Astrocyte (in vitro differentiated cells and primary cell): ENCODE results near the gene MAP3K6. TPM values are rescaled to one million over a fixed set of nuclear protein-coding genes. Genes with fewer than 3 reads are reported as not detected.

Experiments
- DNase-seq: peaks from one replicate; pipeline ENCODE4 v3.0.0-alpha.2; 2010; ENCODE audit warnings: low read depth
- FAIRE-seq: peaks from 2 replicates; lab custom pipeline; 2011; peaks lifted over from hg19 to GRCh38; lab: Jason Lieb, UNC
- H2AFZ ChIP-seq: 2 replicates; pipeline ENCODE4 v1.6.0; 2012; ENCODE audit warnings: low read depth, low read length, inconsistent platforms
- H3K27ac ChIP-seq: 2 replicates; pipeline ENCODE4 v1.5.1; 2011; ENCODE audit warnings: low read depth, low read length, inconsistent platforms
- H3K27me3 ChIP-seq: 2 replicates; pipeline ENCODE4 v1.6.0; 2011; ENCODE audit warnings: low read length, inconsistent platforms; ENCODE audit not compliant: insufficient read depth
- H3K36me3 ChIP-seq: 2 replicates; pipeline ENCODE4 v1.5.1; 2011; ENCODE audit warnings: low read length, inconsistent platforms; ENCODE audit not compliant: insufficient read depth
- H3K4me1 ChIP-seq: 2 replicates; pipeline ENCODE4 v1.5.1; 2011; ENCODE audit warnings: low read length, inconsistent platforms; ENCODE audit not compliant: insufficient read depth
- H3K4me2 ChIP-seq: 2 replicates; pipeline ENCODE4 v1.6.0; 2012; ENCODE audit warnings: low read length, inconsistent platforms
- H3K4me3 ChIP-seq: 2 replicates; pipeline ENCODE4 v1.5.1; 2011; ENCODE audit warnings: low read depth, mild to moderate bottlenecking, low read length, inconsistent platforms; ENCODE audit not compliant: insufficient read depth
- H3K79me2 ChIP-seq: 2 replicates; pipeline ENCODE4 v1.6.0; 2012; ENCODE audit warnings: mild to moderate bottlenecking, low read length, inconsistent platforms; ENCODE audit not compliant: insufficient read depth
- H3K9ac ChIP-seq: 2 replicates; pipeline ENCODE4 v1.6.0; 2012; ENCODE audit warnings: mild to moderate bottlenecking, low read length, inconsistent platforms
- H3K9me3 ChIP-seq: 2 replicates; pipeline ENCODE4 v1.5.1; 2012; ENCODE audit warnings: low read depth, mild to moderate bottlenecking, low read length, inconsistent platforms; ENCODE audit not compliant: insufficient read depth
- H4K20me1 ChIP-seq: 2 replicates; pipeline ENCODE4 v1.6.0; 2012; ENCODE audit warnings: low read length, inconsistent platforms; ENCODE audit not compliant: insufficient read depth
- H3K27ac Mint-ChIP-seq: one replicate; pipeline ENCODE4 v1.8.0; 2021; ENCODE audit warnings: mild to moderate bottlenecking, mixed read lengths; ENCODE audit not compliant: unreplicated experiment
- H3K27me3 Mint-ChIP-seq: one replicate; pipeline ENCODE4 v1.8.0; 2021; ENCODE audit warnings: low read depth, mixed read lengths; ENCODE audit not compliant: unreplicated experiment
- H3K36me3 Mint-ChIP-seq: one replicate; pipeline ENCODE4 v1.8.0; 2021; ENCODE audit warnings: low read depth, mixed read lengths; ENCODE audit not compliant: unreplicated experiment
- H3K4me1 Mint-ChIP-seq: one replicate; pipeline ENCODE4 v1.8.0; 2021; ENCODE audit warnings: low read depth, mixed read lengths; ENCODE audit not compliant: unreplicated experiment
- H3K4me3 Mint-ChIP-seq: one replicate; pipeline ENCODE4 v1.8.0; 2021; ENCODE audit warnings: mild to moderate bottlenecking, moderate library complexity, mixed read lengths; ENCODE audit not compliant: unreplicated experiment
- H3K9me3 Mint-ChIP-seq: one replicate; pipeline ENCODE4 v1.8.0; 2021; ENCODE audit warnings: mild to moderate bottlenecking, mixed read lengths; ENCODE audit not compliant: unreplicated experiment
- EZH2 ChIP-seq: IDR thresholded peaks from 2 replicates; pipeline ENCODE4 v1.6.1; 2012; ENCODE audit warnings: mild to moderate bottlenecking, low read length, inconsistent platforms; ENCODE audit not compliant: insufficient read depth
- total RNA-seq: library from RNA; stranded (reverse); gene quantifications from 2 replicates; pipeline ENCODE4 v1.2.1, GENCODE V29; 2021
- TF ChIP-seq, protein P1 (sequence below): IDR thresholded peaks from 2 replicates; pipeline ENCODE4 v1.5.1; 2011; ENCODE audit warnings: low read depth, mild to moderate bottlenecking, inconsistent platforms, low read length, moderate library complexity; ENCODE audit not compliant: insufficient read depth

MAP3K6 gene
- total RNA-seq, 1 donor from 2014 or later = 16.8 TPM

DNA sequence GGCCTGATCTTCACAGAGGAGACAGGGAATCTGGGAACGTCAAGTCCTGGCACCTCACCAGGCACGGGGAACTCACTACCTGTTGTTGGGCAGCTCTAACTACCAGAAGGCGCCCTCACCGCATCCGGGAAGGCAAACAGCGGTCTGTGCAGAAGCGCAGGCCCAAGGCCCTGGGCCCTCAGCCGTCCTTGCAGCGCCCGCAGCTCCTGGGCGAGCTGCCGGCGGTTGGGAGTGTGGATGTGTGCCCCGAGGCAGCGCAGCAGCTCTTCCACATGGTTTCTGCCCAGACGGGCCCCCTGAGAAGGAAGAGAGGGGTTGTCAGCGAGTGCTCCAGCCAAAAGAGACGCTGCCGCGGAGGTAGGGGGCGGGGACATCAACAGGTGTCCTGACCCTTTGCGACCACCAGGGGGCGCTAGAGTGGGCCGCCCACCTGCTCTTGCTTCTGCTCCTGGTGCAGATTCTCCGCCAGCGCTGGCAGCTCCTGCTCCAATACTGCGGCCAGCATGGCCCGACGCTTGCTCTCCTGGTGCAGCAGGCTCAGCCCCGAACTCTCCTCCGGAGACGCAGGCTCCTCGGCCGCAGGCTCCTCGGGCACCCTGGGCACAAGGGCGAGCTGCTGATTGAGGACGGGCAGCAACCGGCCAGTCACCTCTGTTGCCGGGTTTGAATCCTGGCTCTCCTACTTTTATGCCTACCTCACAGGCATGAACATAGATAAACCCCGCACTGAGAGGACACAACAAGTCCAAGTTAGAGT is 9.3 kb downstream of the MAP3K6 start:
- H3K27me3 Mint-ChIP-seq = peaks cover 33% of the 10 kb centered on the region

GRCh38 chr1:27356619-27357280 is 10.0 kb downstream of the MAP3K6 start:
- Mint-ChIP-seq H3K9me3 (no peaks in the 10 kb centered on the region), H3K4me1 (no peaks in the 10 kb centered on the region), H3K27ac (no peak overlapping the region), H3K36me3 (peaks cover 27% of the 10 kb centered on the region), H3K27me3 (peaks cover 28% of the 10 kb centered on the region), H3K4me3 (no peak overlapping the region)
- Histone ChIP-seq H4K20me1 (no peaks in the 10 kb centered on the region), H3K27ac (no peak overlapping the region), H3K4me1 (no peaks in the 10 kb centered on the region), H3K27me3 (no peaks in the 10 kb centered on the region), H3K9me3 (no peaks in the 10 kb centered on the region), H3K4me3 (no peak overlapping the region), H3K79me2 (no peaks in the 10 kb centered on the region), H3K36me3 (peaks cover 3% of the 10 kb centered on the region), H3K4me2 (no peak overlapping the region), H3K9ac (no peak overlapping the region), H2AFZ (no peak overlapping the region)
- no peak for FAIRE-seq
- no peak for DNase-seq
- TF ChIP-seq, protein P1, sequence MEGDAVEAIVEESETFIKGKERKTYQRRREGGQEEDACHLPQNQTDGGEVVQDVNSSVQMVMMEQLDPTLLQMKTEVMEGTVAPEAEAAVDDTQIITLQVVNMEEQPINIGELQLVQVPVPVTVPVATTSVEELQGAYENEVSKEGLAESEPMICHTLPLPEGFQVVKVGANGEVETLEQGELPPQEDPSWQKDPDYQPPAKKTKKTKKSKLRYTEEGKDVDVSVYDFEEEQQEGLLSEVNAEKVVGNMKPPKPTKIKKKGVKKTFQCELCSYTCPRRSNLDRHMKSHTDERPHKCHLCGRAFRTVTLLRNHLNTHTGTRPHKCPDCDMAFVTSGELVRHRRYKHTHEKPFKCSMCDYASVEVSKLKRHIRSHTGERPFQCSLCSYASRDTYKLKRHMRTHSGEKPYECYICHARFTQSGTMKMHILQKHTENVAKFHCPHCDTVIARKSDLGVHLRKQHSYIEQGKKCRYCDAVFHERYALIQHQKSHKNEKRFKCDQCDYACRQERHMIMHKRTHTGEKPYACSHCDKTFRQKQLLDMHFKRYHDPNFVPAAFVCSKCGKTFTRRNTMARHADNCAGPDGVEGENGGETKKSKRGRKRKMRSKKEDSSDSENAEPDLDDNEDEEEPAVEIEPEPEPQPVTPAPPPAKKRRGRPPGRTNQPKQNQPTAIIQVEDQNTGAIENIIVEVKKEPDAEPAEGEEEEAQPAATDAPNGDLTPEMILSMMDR = no peak
- TF ChIP-seq EZH2 = no peak

More for the DNA sequence above, 9.3 kb downstream of the MAP3K6 start:
- Mint-ChIP-seq H3K4me3 (no peak overlapping the region), H3K9me3 (no peaks in the 10 kb centered on the region), H3K27ac (no peak overlapping the region), H3K36me3 (peaks cover 31% of the 10 kb centered on the region), H3K4me1 (no peaks in the 10 kb centered on the region)
- H3K4me3 ChIP-seq = no peak overlapping the region
- TF ChIP-seq, protein P1 = peak; percentile 72
- TF ChIP-seq EZH2 = no peak
- no peaks in the 10 kb centered on the region for H4K20me1 ChIP-seq
- no peak overlapping the region for H3K9ac ChIP-seq
- no peaks in the 10 kb centered on the region for H3K4me1 ChIP-seq
- no peak overlapping the region for H3K27ac ChIP-seq
- no peaks in the 10 kb centered on the region for H3K9me3 ChIP-seq
- no peaks in the 10 kb centered on the region for H3K79me2 ChIP-seq
- DNase-seq (no peak), FAIRE-seq (no peak)
- H3K4me2 ChIP-seq = peak overlapping the region; percentile 67
- no peaks in the 10 kb centered on the region for H3K27me3 ChIP-seq
- H3K36me3 ChIP-seq = peaks cover 3% of the 10 kb centered on the region
- H2AFZ ChIP-seq = peak overlapping the region; percentile 16

DNA sequence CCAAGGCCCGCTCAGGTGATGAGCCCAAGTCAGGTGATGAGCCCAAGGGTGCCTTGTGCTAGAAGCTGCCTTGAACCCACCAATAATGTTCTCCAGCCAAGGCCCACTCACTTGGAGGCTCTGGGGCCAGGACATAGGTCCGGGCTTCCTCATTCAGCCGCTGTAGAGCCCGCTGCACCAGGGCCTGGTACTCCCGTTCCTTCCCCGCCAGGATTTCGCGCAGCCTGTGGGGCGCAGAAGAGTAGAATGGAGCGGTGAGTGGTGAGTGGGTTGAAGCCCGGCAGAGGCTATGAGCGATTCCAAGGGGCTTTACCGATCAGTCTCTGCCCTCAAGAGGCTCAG is 10.5 kb downstream of the MAP3K6 start:
- peaks cover 24% of the 10 kb centered on the region for H3K36me3 Mint-ChIP-seq
- Histone ChIP-seq H3K79me2 (no peaks in the 10 kb centered on the region), H2AFZ (no peak overlapping the region), H3K4me2 (no peak overlapping the region), H4K20me1 (no peaks in the 10 kb centered on the region), H3K27ac (no peak overlapping the region), H3K4me3 (no peak overlapping the region), H3K27me3 (no peaks in the 10 kb centered on the region), H3K36me3 (peaks cover 3% of the 10 kb centered on the region), H3K4me1 (no peaks in the 10 kb centered on the region), H3K9me3 (no peaks in the 10 kb centered on the region), H3K9ac (no peak overlapping the region)
- no peak overlapping the region for H3K27ac Mint-ChIP-seq
- TF ChIP-seq EZH2 = no peak
- TF ChIP-seq, protein P1 = no peak
- no peaks in the 10 kb centered on the region for H3K4me1 Mint-ChIP-seq
- H3K9me3 Mint-ChIP-seq = no peaks in the 10 kb centered on the region
- peaks cover 27% of the 10 kb centered on the region for H3K27me3 Mint-ChIP-seq
- FAIRE-seq (no peak), DNase-seq (no peak)
- no peak overlapping the region for H3K4me3 Mint-ChIP-seq
